Natural killer cell (primary cell): ENCODE data around the gene APLNR. TPM values are rescaled to one million over a fixed set of nuclear protein-coding genes. Genes with fewer than 3 reads are reported as not detected.

Source experiments
- ATAC-seq, 3 donors: fragments of 150-1000 bp in 2 of 3; fragments of 200-7000 bp in 1 of 3; cut with Tn5 transposase; 1 replicate in 1 of 3; 2 replicates in 2 of 3; pipeline ENCODE4 v1.10.0; 2021; ENCODE audit warnings: mild to moderate bottlenecking in 2 of 3, moderate library complexity in 2 of 3
- DNase-seq, 2 donors: peaks; one replicate each; pipeline versions ENCODE4 v3.0.0 to v3.0.0-alpha.2; 2013 to 2021; ENCODE audit warnings: mixed read lengths in 1 of 2
- H3K27ac ChIP-seq: one replicate; pipeline ENCODE4 v1.5.1; 2013; ENCODE audit warnings: mild to moderate bottlenecking, low read length
- H3K27me3 ChIP-seq: one replicate; pipeline ENCODE4 v1.6.1; 2013; ENCODE audit warnings: low read length; ENCODE audit not compliant: control insufficient read depth, insufficient read depth
- H3K36me3 ChIP-seq: one replicate; pipeline ENCODE4 v1.6.1; 2013; ENCODE audit warnings: low read length; ENCODE audit not compliant: control insufficient read depth, insufficient read depth
- H3K4me1 ChIP-seq: one replicate; pipeline ENCODE4 v1.6.1; 2013; ENCODE audit warnings: low read length; ENCODE audit not compliant: control insufficient read depth, insufficient read depth
- H3K4me3 ChIP-seq: one replicate; pipeline ENCODE4 v1.5.1; 2013; ENCODE audit warnings: low read length
- H3K9me3 ChIP-seq: one replicate; pipeline ENCODE4 v1.6.1; 2013; ENCODE audit warnings: low read length; ENCODE audit not compliant: control insufficient read depth, insufficient read depth
- H3K27ac Mint-ChIP-seq, 2 donors: one replicate each; pipeline ENCODE4 v1.8.0; 2022; ENCODE audit warnings: mild to moderate bottlenecking in 2 of 2, mixed read lengths in 2 of 2, moderate library complexity in 1 of 2
- H3K27me3 Mint-ChIP-seq, 2 donors: one replicate each; pipeline ENCODE4 v1.8.0; 2022; ENCODE audit warnings: low read depth in 2 of 2, mixed read lengths in 2 of 2
- H3K36me3 Mint-ChIP-seq: one replicate; pipeline ENCODE4 v1.8.0; 2022; ENCODE audit warnings: mixed read lengths
- H3K4me1 Mint-ChIP-seq, 2 donors: one replicate each; pipeline ENCODE4 v1.8.0; 2022; ENCODE audit warnings: mixed read lengths in 2 of 2
- H3K4me3 Mint-ChIP-seq: one replicate; pipeline ENCODE4 v1.8.0; 2022; ENCODE audit warnings: mild to moderate bottlenecking, moderate library complexity, mixed read lengths
- H3K9me3 Mint-ChIP-seq, 2 donors: one replicate each; pipeline ENCODE4 v1.8.0; 2022; ENCODE audit warnings: mixed read lengths in 2 of 2
- CTCF ChIP-seq: fragments of 200-600 bp; IDR thresholded peaks from one replicate; pipeline ENCODE4 v1.8.0; 2022; ENCODE audit warnings: antibody characterized with exemption
- WGBS: methylation state at CpG from one replicate; pipeline ENCODE4 v1.1.7; 2013; ENCODE audit warnings: missing lambda C conversion rate; ENCODE audit not compliant: insufficient coverage; 5-methylcytosine and 5-hydroxymethylcytosine counted together
- intact Hi-C: fragments of 100-400 bp; cut with micrococcal nuclease; formaldehyde crosslinking; loops from one replicate; pipeline ENCODE4 v1.14.2; 2022
- total RNA-seq, 4 donors: library from RNA; stranded (reverse); fragments of 120-200 nt in 1 of 4; gene quantifications; one replicate each; pipeline versions ENCODE4 v1.2.3 to v1.2.4, GENCODE V29; 2013 to 2022

Gene APLNR
- total RNA-seq, 3 donors from 2014 or later (not counting 1 experiment from before 2014, with no cell fraction given) = 0.07 TPM; not detected in 2

GRCh38 chr11:57241353-57241972 is 4.4 kb upstream of the APLNR start:
- peaks cover 13% of the 10 kb centered on the region for H3K4me1 ChIP-seq
- Mint-ChIP-seq H3K27ac (no peak overlapping the region), H3K27me3 (no peaks in the 10 kb centered on the region), H3K4me1 (peaks cover 33 to 50% of the 10 kb centered on the region in 2 donors), H3K9me3 (no peaks in the 10 kb centered on the region), H3K4me3 (no peak overlapping the region), H3K36me3 (no peaks in the 10 kb centered on the region)
- no peaks in the 10 kb centered on the region for H3K36me3 ChIP-seq
- ATAC-seq (no peak), DNase-seq (no peak)
- H3K4me3 ChIP-seq = no peak overlapping the region
- TF ChIP-seq CTCF = no peak
- H3K27me3 ChIP-seq = no peaks in the 10 kb centered on the region
- no peaks in the 10 kb centered on the region for H3K9me3 ChIP-seq
- intact Hi-C loops = no loop called here
- WGBS = 56% methylated on average over 2 of the region's 2 CpGs
- no peak overlapping the region for H3K27ac ChIP-seq

- ATAC-seq (no peak), DNase-seq (no peak)
- H3K4me3 ChIP-seq = no peak overlapping the region
- Mint-ChIP-seq H3K27ac (no peak overlapping the region), H3K27me3 (peaks cover 0 to 3% of the 10 kb centered on the region in 2 donors), H3K36me3 (no peaks in the 10 kb centered on the region), H3K4me1 (peaks cover 40 to 55% of the 10 kb centered on the region in 2 donors), H3K9me3 (no peaks in the 10 kb centered on the region), H3K4me3 (no peak overlapping the region)
- H3K4me1 ChIP-seq = peaks cover 17% of the 10 kb centered on the region
- no peak overlapping the region for H3K27ac ChIP-seq
- WGBS = 41% methylated on average over 5 of the region's 5 CpGs
- intact Hi-C loops = no loop called here
- H3K27me3 ChIP-seq = no peaks in the 10 kb centered on the region
- H3K9me3 ChIP-seq = no peaks in the 10 kb centered on the region
- H3K36me3 ChIP-seq = no peaks in the 10 kb centered on the region
- no peak for TF ChIP-seq CTCF
Measured at GRCh38 chr11:57240757-57241156, 3.7 kb upstream of the APLNR start.

- H3K9me3 Mint-ChIP-seq = no peaks in the 10 kb centered on the region
- Histone ChIP-seq H3K4me1 (peaks cover 17% of the 10 kb centered on the region), H3K9me3 (no peaks in the 10 kb centered on the region), H3K27me3 (no peaks in the 10 kb centered on the region), H3K36me3 (no peaks in the 10 kb centered on the region), H3K4me3 (no peak overlapping the region), H3K27ac (no peak overlapping the region)
- ATAC-seq (no peak), DNase-seq (no peak)
- H3K36me3 Mint-ChIP-seq = no peaks in the 10 kb centered on the region
- peaks cover 0 to 11% of the 10 kb centered on the region in 2 donors for H3K27me3 Mint-ChIP-seq
- intact Hi-C loops = no loop called here
- no peak overlapping the region for H3K4me3 Mint-ChIP-seq
- 95% methylated on average over 2 of the region's 2 CpGs for WGBS
- H3K4me1 Mint-ChIP-seq = peaks cover 34 to 56% of the 10 kb centered on the region in 2 donors
- H3K27ac Mint-ChIP-seq = no peak overlapping the region
- TF ChIP-seq CTCF = no peak
Measured at GRCh38 chr11:57240007-57240406, 3.0 kb upstream of the APLNR start.

GRCh38 chr11:57239348-57239747 is 2.3 kb upstream of the APLNR start:
- H3K36me3 Mint-ChIP-seq = no peaks in the 10 kb centered on the region
- TF ChIP-seq CTCF = no peak
- Histone ChIP-seq H3K4me3 (no peak overlapping the region), H3K27ac (no peak overlapping the region), H3K4me1 (peaks cover 17% of the 10 kb centered on the region), H3K9me3 (no peaks in the 10 kb centered on the region), H3K36me3 (no peaks in the 10 kb centered on the region), H3K27me3 (no peaks in the 10 kb centered on the region)
- H3K4me3 Mint-ChIP-seq = no peak overlapping the region
- H3K27me3 Mint-ChIP-seq = peaks cover 0 to 11% of the 10 kb centered on the region in 2 donors
- no peaks in the 10 kb centered on the region for H3K9me3 Mint-ChIP-seq
- ATAC-seq = no peak
- DNase-seq = no peak
- intact Hi-C loops = no loop called here
- peaks cover 28 to 49% of the 10 kb centered on the region in 2 donors for H3K4me1 Mint-ChIP-seq
- 81% methylated on average over 1 of the region's 1 CpG for WGBS
- H3K27ac Mint-ChIP-seq = no peak overlapping the region
